Hippocampal formation (tissue), 2 donors: ENCODE measurements around the gene ERP44.

Experiments
- DNase-seq, 2 donors: peaks; one replicate each; lab custom pipeline; 2025; lab: John Stamatoyannopoulos, UW

ERP44 gene

DNA sequence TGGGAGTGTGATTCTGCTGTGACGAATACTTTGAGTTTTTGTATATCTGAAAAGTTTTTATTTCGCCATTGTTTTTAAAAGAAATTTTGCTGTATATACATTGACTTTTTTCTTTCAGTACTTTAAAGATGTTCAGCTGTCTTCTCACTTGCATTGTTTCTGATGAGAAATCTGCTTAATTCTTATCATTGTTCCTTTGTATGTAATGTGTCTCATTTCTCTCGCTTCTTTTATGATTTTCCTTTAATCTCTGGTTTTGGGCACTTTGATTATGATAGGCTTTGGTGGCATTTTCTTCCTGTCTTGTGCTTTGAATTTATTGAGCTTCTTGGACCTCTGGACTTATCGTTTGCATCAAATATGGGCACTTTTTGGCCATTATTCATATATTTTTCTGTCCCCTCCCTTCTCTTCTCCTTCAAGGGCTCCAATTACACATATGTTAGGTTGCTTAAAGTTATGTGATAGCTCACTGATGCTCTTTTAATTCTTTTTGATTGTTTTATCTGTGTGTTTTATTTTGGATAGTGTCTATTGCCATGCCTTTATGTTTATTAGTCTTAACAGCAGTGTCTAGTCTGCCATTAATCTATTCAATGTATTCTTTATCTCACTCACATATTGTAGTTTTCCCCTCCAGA lies 161.7 kb downstream of the ERP44 start:
- DNase-seq: no peak

DNA sequence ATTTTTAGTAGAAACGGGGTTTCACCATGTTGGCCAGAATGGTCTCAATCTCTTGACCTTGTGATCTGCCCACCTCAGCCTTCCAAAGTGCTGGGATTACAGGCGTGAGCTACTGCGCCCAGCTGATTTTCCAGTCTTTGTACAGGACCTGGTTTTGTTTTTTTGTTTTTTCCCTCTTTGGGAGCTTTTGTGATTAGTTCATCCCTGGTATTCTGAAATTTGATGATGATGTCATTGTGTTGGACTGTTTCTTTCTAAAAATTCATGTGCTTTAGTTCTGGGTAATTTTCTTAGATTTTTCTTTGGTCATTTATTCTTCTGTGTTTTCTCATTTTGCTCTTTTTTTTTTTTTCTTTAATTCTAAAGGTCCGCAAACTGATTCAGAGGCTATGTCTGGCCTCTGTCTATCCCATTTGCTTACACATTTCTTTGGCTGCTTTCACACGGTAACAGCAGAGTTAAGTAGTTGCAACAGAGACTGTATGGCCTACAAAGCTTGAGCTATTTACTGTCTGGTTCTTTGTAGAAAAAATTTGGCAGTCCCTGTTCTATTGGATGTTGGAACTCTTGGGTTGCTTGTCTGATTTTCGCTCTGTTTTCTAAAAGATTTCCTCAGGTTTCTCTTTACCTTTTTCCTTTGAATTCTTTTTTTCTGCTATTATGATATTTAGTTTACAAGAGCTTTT lies 167.5 kb downstream of the ERP44 start:
- DNase-seq: no peak

DNA sequence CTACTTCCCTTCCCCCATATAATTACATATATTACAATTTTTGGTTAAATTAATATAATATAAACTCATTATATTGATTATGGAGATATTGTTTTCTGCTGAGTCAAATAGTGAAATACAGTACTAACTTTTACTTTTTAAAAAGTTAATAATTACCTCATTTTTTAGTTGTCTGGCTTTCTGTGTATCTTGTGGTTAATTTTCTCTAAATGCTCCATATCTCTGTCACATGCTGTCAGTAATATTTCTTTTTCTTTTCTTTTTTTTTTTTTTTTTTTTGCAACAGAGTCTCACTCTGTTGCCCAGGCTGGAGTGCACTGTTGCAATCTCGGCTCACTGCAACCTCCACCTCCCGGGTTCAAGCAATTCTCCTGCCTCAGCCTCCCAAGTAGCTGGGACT lies 169.1 kb downstream of the ERP44 start:
- no peak for DNase-seq
